Testis (tissue), 2 donors: Measurements from ENCODE around the gene CD300C.

Source experiments
- CTCF ChIP-seq, 3 experiments: fragments of 450-650 bp in 2 of 3; fragments of 200-600 bp in 1 of 3; sonication (generic) in 1 of 3; IDR thresholded peaks; one replicate each; pipeline ENCODE4 v1.5.1; 2016 to 2019; ENCODE audit warnings: antibody characterized with exemption in 3 of 3, mild to moderate bottlenecking in 2 of 3, moderate library complexity in 1 of 3
- POLR2A ChIP-seq: fragments of 450-650 bp; IDR thresholded peaks from one replicate; pipeline ENCODE4 v1.6.1; 2017; ENCODE audit warnings: antibody characterized with exemption, mild to moderate bottlenecking, moderate library complexity

DNA sequence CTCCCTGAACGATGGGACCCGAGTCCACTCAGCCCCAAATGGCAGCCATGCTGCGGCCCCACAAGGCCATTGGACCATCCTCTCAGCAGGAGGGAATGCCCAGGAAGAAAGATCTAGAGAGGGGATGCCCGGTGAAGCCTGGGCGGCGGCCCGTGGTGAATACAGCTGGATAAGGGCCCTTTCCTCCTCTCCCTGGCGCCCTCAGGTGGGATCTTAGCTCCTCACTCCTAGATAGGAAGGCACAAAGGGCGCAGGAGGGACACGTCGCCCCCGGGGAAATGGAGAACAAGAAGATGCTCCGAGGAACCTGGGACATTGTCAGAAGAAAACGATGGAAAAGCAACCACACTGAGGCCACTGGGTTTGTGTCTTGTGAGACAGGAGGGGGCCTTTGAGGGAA lies 2.5 kb downstream of the CD300C start:
- TF ChIP-seq CTCF (IDR thresholded peaks at IDR 0.05) (no peak), POLR2A (no peak)
